Omental fat pad (tissue), 4 donors: ENCODE data around the gene GNB1. TPM values are rescaled to one million over a fixed set of nuclear protein-coding genes. Genes with fewer than 3 reads are reported as not detected.

Experiments used
- ATAC-seq: fragments of 150-250 bp; one replicate; pipeline ENCODE4 v1.9.1; 2016; ENCODE audit warnings: mild to moderate bottlenecking, moderate library complexity; ENCODE audit not compliant: low FRiP score
- DNase-seq: peaks from one replicate; pipeline ENCODE4 v3.0.0-alpha.2; 2019; ENCODE audit warnings: low spot score
- CTCF ChIP-seq, 3 donors: fragments of 450-650 bp; IDR thresholded peaks; one replicate each; pipeline ENCODE4 v1.5.1; 2016 to 2017; ENCODE audit warnings: antibody characterized with exemption in 3 of 3, mild to moderate bottlenecking in 3 of 3, moderate library complexity in 2 of 3
- total RNA-seq, 4 donors: library from RNA; depleted of rRNA; stranded (reverse); fragments of >200 nt; gene quantifications; one replicate each; pipeline ENCODE4 v1.1.0, GENCODE V29; 2016

The GNB1 gene
- 100 to 1,000 TPM; 104 to 175 (median 152) TPM for total RNA-seq

GRCh38 chr1:1890506-1891348, at the start of gene GNB1:
Gene GNB1 (minus strand): TSS chr1:1891087. CDS start chr1:1825453, 65,634 bp downstream.
- ATAC-seq (peak; percentile 80), DNase-seq (no peak)
- no peak for TF ChIP-seq CTCF (IDR thresholded peaks at IDR 0.05)

GRCh38 chr1:1940123-1940425, 49.2 kb upstream of the GNB1 start:
- no peak for TF ChIP-seq CTCF (IDR thresholded peaks at IDR 0.05)
- DNase-seq (no peak), ATAC-seq (no peak)

GRCh38 chr1:1939296-1940122, 48.6 kb upstream of the GNB1 start:
- no peak for ATAC-seq
- DNase-seq: no peak
- no peak for TF ChIP-seq CTCF (IDR thresholded peaks at IDR 0.05)

GRCh38 chr1:1938613-1939295, 47.9 kb upstream of the GNB1 start:
- no peak for ATAC-seq
- no peak for TF ChIP-seq CTCF (IDR thresholded peaks at IDR 0.05)
- DNase-seq: no peak

- no peak for DNase-seq
- no peak for TF ChIP-seq CTCF (IDR thresholded peaks at IDR 0.05)
- no peak for ATAC-seq
These were observed 47.3 kb upstream of the GNB1 start for GRCh38 chr1:1938276-1938573.

GRCh38 chr1:1937549-1938275, 46.8 kb upstream of the GNB1 start:
- ATAC-seq: no peak
- no peak for DNase-seq
- TF ChIP-seq CTCF (IDR thresholded peaks at IDR 0.05): no peak
